Measurements from ENCODE around the gene MSI2. TPM values are rescaled to one million over a fixed set of nuclear protein-coding genes. Genes with fewer than 3 reads are reported as not detected.

MSI2 gene
- total RNA-seq, 1 donor from 2014 or later = 181 TPM

- intact Hi-C loops (cut with micrococcal nuclease) = no loop called here
- no peak overlapping the region for H3K4me3 Mint-ChIP-seq (ENCODE audit: low read depth)
- peaks cover 17% of the 10 kb centered on the region for H3K4me1 Mint-ChIP-seq (ENCODE audit: low read depth)
- H3K36me3 Mint-ChIP-seq (ENCODE audit: low read depth) = peaks cover 3% of the 10 kb centered on the region
- no peaks in the 10 kb centered on the region for H3K27me3 Mint-ChIP-seq (ENCODE audit: low read depth)
- H3K27ac Mint-ChIP-seq = no peak overlapping the region
- H3K9me3 Mint-ChIP-seq = no peaks in the 10 kb centered on the region
- DNase-seq (ENCODE audit: low spot score) = no peak
Measured at GRCh38 chr17:57517273-57517631, 260.9 kb downstream of the MSI2 start.

DNA sequence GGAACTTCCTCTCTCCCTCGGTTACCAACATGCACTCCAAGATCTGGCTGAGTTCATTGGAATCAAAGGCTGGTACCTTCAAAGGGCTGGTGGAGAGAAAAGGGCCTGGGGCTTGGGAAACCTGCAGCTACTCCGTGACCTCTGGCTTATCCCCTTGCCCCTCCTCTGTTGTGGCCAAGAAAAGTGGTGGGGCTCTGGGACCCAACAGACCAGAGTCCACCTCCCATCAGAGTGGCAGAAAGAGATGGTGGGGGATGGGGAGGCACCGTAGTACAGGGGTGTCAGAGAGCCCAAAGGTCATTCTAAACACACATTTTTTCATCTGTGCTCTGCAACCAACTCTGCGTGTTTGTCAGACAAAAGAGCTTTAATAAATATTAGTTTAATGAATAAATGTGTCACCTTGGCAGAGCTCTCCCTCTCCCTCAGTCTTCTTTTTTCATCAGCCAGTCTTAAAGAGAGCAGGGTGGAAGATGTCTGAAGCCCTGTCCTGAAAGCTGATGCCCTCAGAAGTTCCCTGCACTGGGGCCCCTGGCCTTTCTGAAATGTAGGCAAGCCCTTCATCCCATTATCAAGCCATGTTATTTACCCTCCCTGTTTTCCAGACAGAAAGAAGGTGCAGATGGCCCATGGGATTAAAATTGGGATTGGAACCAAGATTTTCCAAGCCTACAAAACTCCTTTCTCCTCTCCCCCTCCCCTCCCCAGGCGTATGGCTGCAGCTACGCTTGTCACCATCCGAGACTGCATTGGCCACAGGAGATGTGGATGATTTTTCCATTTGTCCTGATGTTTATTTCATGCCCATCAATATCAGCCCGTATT, 261.5 kb downstream of the MSI2 start:
- intact Hi-C loops (cut with micrococcal nuclease) = no loop called here
- H3K36me3 Mint-ChIP-seq (ENCODE audit: low read depth) = peaks cover 3% of the 10 kb centered on the region

DNA sequence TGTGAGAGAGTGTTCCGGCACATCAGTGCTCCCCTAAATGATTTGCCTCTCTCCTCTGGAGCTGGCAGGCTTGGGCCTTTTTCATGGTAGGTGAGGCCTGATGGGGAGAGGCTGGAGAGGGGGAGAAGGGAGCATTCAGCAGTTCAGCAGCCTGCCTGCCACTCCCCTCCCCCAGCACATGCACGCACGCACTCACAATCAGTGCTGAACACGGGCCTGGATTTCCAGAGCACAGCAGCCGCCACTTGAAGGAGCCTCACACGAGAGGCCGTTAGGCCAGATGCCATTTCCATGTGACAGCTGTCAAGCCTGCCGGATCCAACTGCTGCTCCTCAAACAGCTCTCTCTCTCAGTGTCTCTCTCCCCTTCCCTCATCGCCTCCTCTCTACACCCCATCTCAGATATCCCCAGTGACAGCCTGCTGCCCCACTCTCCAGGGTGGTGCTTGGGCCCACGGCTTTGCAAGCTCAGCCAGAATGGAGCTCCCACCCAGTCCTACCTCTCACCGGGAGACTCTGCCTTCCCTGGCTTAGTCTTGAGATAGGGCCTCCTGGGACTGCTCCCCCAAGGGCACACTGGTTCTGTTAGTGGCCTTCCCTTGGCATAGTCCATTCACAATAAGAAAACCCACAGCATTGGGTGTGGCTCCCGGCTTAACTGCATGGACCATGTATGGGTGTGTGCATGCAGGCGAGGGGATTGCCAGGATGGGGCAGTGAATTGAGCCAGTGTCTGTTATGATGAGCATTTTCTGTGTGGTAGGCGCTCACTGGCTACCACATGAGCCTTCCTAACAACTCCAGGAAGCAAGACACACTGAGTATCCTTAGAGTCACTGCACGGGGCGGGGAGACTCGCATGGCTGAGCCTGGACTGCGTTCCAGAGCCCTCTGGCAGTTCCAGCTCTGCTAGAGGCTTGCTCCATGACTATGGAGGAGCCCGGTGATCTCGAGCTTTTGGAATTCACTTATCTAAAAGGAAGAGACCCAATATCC, 262.6 kb downstream of the MSI2 start:
- H3K4me3 Mint-ChIP-seq (ENCODE audit: low read depth) = no peak overlapping the region
- H3K27ac Mint-ChIP-seq = no peak overlapping the region
- H3K27me3 Mint-ChIP-seq (ENCODE audit: low read depth) = no peaks in the 10 kb centered on the region
- H3K36me3 Mint-ChIP-seq (ENCODE audit: low read depth) = peaks cover 7% of the 10 kb centered on the region
- no peaks in the 10 kb centered on the region for H3K9me3 Mint-ChIP-seq
- intact Hi-C loops (cut with micrococcal nuclease) = no loop called here
- H3K4me1 Mint-ChIP-seq (ENCODE audit: low read depth) = peaks cover 18% of the 10 kb centered on the region
- no peak for DNase-seq (ENCODE audit: low spot score)

More for the DNA sequence above, 261.5 kb downstream of the MSI2 start:
- no peak overlapping the region for H3K4me3 Mint-ChIP-seq (ENCODE audit: low read depth)
- H3K27ac Mint-ChIP-seq = no peak overlapping the region
- H3K27me3 Mint-ChIP-seq (ENCODE audit: low read depth) = no peaks in the 10 kb centered on the region
- no peak for DNase-seq (ENCODE audit: low spot score)
- H3K4me1 Mint-ChIP-seq (ENCODE audit: low read depth) = peaks cover 17% of the 10 kb centered on the region
- H3K9me3 Mint-ChIP-seq = no peaks in the 10 kb centered on the region

DNA sequence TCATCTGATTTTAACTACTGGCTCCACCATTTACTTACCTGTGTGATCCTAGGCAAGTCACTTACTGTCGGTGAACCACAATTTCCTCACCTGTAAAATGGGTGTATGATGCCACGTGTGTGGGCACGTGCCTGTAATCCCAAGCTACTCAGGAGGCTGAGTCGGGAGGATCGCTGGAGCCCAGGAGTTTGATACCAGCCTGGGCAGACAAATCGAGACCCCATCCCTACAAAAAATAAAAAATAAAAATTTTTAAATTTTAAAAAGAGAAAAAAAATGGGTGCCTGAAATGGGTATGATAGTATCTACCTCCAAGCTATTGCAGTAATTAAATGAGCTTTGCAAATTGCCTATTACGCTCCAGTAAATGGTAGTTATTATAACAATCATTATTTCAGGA, 263.5 kb downstream of the MSI2 start:
- Mint-ChIP-seq H3K27ac (no peak overlapping the region), H3K36me3 (ENCODE audit: low read depth) (peaks cover 15% of the 10 kb centered on the region), H3K4me1 (ENCODE audit: low read depth) (peaks cover 18% of the 10 kb centered on the region), H3K27me3 (ENCODE audit: low read depth) (no peaks in the 10 kb centered on the region), H3K4me3 (ENCODE audit: low read depth) (no peak overlapping the region), H3K9me3 (no peaks in the 10 kb centered on the region)
- intact Hi-C loops (cut with micrococcal nuclease) = no loop called here
- no peak for DNase-seq (ENCODE audit: low spot score)

DNA sequence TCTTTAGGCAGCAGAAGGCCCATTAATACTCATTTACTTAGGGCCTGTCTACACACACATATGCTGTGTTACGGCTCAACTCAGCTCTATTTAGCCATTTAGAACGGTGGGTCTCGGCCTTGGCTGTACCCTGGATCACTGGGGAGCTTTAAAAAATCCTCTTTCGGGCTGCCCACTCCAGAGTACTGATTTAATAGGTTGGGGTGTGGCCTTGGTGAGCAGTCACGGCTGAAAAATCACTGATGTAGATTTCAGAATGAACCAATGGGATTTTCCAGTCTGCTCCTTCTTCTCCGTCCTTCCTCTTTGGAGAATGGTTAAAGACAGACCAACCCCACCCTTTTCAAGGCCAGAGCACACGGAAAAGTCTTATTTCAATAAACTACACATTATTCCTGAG, 265.3 kb downstream of the MSI2 start:
- intact Hi-C loops (cut with micrococcal nuclease) = no loop called here
- no peak overlapping the region for H3K4me3 Mint-ChIP-seq (ENCODE audit: low read depth)
- no peak overlapping the region for H3K27ac Mint-ChIP-seq
- no peaks in the 10 kb centered on the region for H3K9me3 Mint-ChIP-seq
- peaks cover 16% of the 10 kb centered on the region for H3K36me3 Mint-ChIP-seq (ENCODE audit: low read depth)
- H3K4me1 Mint-ChIP-seq (ENCODE audit: low read depth) = peaks cover 18% of the 10 kb centered on the region
- H3K27me3 Mint-ChIP-seq (ENCODE audit: low read depth) = no peaks in the 10 kb centered on the region
- no peak for DNase-seq (ENCODE audit: low spot score)

DNA sequence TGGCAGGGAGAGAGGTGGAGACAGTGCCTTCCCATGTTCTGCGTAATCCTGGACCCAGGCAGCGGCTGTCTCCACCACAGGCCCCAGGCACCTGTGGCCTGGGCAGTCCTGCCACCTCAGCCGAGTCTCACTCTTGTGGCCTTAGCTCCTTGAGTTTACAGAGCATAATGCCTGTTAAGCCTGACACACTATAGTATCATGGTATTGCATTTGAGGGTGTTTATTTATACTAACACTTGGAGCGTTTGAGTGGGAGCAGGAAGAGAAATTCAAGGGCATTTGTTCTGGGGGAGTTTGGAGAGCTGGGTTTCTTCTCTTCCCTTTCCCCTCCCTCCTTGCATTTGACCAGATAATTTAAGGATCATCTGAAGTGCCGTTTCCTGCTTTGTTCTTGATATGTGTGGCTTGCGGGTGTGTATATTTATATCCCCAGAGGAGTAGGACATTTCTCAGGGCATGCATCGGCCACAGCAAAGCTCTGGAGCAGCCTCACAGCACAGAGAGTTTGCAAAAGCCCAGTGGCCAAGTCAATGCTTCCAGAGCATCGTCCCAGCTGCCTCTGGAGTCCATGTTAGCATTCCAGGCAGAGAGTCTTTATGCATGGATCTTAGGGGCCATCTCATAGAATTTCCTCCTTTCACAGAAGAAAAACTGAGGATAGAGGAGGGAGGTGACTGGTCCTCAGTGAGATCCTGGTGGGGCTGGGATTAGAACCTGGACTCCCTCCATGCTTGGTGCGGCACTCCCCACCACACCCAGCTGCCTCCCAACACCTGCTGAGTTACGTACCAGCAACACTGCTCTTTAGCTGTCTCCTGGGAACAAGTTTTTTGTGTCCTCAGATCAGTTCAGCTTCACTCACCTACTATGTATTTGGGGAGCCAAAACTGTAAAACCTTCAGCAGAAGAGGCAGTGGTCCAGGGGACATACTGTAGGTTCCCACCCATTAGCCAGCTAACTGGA, 266.0 kb downstream of the MSI2 start:
- H3K4me3 Mint-ChIP-seq (ENCODE audit: low read depth) = no peak overlapping the region
- peaks cover 16% of the 10 kb centered on the region for H3K36me3 Mint-ChIP-seq (ENCODE audit: low read depth)
- H3K27me3 Mint-ChIP-seq (ENCODE audit: low read depth) = no peaks in the 10 kb centered on the region
- no peaks in the 10 kb centered on the region for H3K9me3 Mint-ChIP-seq
- intact Hi-C loops (cut with micrococcal nuclease) = no loop called here
- no peak for DNase-seq (ENCODE audit: low spot score)
- peaks cover 18% of the 10 kb centered on the region for H3K4me1 Mint-ChIP-seq (ENCODE audit: low read depth)
- no peak overlapping the region for H3K27ac Mint-ChIP-seq

- peak overlapping the region; percentile 77 for H3K27ac Mint-ChIP-seq
- no peaks in the 10 kb centered on the region for H3K9me3 Mint-ChIP-seq
- intact Hi-C loops (cut with micrococcal nuclease) = no loop called here
- H3K4me1 Mint-ChIP-seq (ENCODE audit: low read depth) = peaks cover 18% of the 10 kb centered on the region
- H3K4me3 Mint-ChIP-seq (ENCODE audit: low read depth) = no peak overlapping the region
- no peaks in the 10 kb centered on the region for H3K27me3 Mint-ChIP-seq (ENCODE audit: low read depth)
- H3K36me3 Mint-ChIP-seq (ENCODE audit: low read depth) = peaks cover 12% of the 10 kb centered on the region
- no peak for DNase-seq (ENCODE audit: low spot score)
Measured at GRCh38 chr17:57523926-57524632, 267.8 kb downstream of the MSI2 start.

- H3K4me1 Mint-ChIP-seq (ENCODE audit: low read depth) = peaks cover 20% of the 10 kb centered on the region
- H3K36me3 Mint-ChIP-seq (ENCODE audit: low read depth) = peaks cover 17% of the 10 kb centered on the region
- no peak for DNase-seq (ENCODE audit: low spot score)
- H3K4me3 Mint-ChIP-seq (ENCODE audit: low read depth) = no peak overlapping the region
- H3K27ac Mint-ChIP-seq = peak overlapping the region; percentile 77
- intact Hi-C loops (cut with micrococcal nuclease) = no loop called here
- H3K9me3 Mint-ChIP-seq = no peaks in the 10 kb centered on the region
- H3K27me3 Mint-ChIP-seq (ENCODE audit: low read depth) = no peaks in the 10 kb centered on the region
Measured at GRCh38 chr17:57524839-57525568, 268.7 kb downstream of the MSI2 start.

- Mint-ChIP-seq H3K4me1 (ENCODE audit: low read depth) (peaks cover 32% of the 10 kb centered on the region), H3K36me3 (ENCODE audit: low read depth) (peaks cover 23% of the 10 kb centered on the region), H3K27ac (no peak overlapping the region), H3K9me3 (no peaks in the 10 kb centered on the region), H3K4me3 (ENCODE audit: low read depth) (no peak overlapping the region), H3K27me3 (ENCODE audit: low read depth) (no peaks in the 10 kb centered on the region)
- intact Hi-C loops (cut with micrococcal nuclease) = no loop called here
- DNase-seq (ENCODE audit: low spot score) = no peak
Measured at GRCh38 chr17:57527221-57528057, 271.1 kb downstream of the MSI2 start.

DNA sequence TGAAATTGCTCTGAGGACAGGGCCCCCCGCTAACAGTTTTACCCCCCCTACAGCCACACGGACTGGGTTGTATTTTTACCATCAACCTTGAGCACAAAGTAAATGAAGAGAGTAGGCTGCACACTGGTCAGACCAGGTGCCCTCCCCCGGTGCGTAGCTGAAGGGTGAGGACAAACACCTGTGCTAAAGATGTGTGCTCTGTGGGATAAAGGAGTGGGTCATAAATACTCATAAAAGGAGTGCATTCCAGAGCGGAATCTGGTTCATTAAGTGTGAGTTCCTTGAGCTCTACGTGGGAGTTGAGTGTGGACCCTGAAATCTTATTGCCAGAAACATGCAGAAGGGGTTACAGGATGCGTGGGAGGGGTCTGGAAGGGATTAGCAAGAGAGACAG, 271.7 kb downstream of the MSI2 start:
- Mint-ChIP-seq H3K27me3 (ENCODE audit: low read depth) (no peaks in the 10 kb centered on the region), H3K4me3 (ENCODE audit: low read depth) (no peak overlapping the region), H3K9me3 (no peaks in the 10 kb centered on the region), H3K4me1 (ENCODE audit: low read depth) (peaks cover 32% of the 10 kb centered on the region), H3K36me3 (ENCODE audit: low read depth) (peaks cover 23% of the 10 kb centered on the region), H3K27ac (no peak overlapping the region)
- no peak for DNase-seq (ENCODE audit: low spot score)
- intact Hi-C loops (cut with micrococcal nuclease) = no loop called here

- H3K27me3 Mint-ChIP-seq (ENCODE audit: low read depth) = no peaks in the 10 kb centered on the region
- no peaks in the 10 kb centered on the region for H3K9me3 Mint-ChIP-seq
- intact Hi-C loops (cut with micrococcal nuclease) = no loop called here
- DNase-seq (ENCODE audit: low spot score) = no peak
- no peak overlapping the region for H3K27ac Mint-ChIP-seq
- H3K36me3 Mint-ChIP-seq (ENCODE audit: low read depth) = peaks cover 15% of the 10 kb centered on the region
- peaks cover 17% of the 10 kb centered on the region for H3K4me1 Mint-ChIP-seq (ENCODE audit: low read depth)
- no peak overlapping the region for H3K4me3 Mint-ChIP-seq (ENCODE audit: low read depth)
Measured at GRCh38 chr17:57530026-57530425, 273.7 kb downstream of the MSI2 start.

Measured in activated T-helper 2 cell treated with anti-CD3 and anti-CD28 coated beads, Interferon-gamma antibody, Interleukin-2, Interleukin-4, amounts not matched to agents 10 μg/mL and 5 μg/mL and 100 μg/mL, durations not matched to agents 14 hours and 24 hours and 36 hours (primary cell).